ENCODE data around the gene PROX1. TPM values are rescaled to one million over a fixed set of nuclear protein-coding genes. Genes with fewer than 3 reads are reported as not detected.

The PROX1 gene
- polyA plus RNA-seq, 1 donor, result 10.7 TPM

DNA sequence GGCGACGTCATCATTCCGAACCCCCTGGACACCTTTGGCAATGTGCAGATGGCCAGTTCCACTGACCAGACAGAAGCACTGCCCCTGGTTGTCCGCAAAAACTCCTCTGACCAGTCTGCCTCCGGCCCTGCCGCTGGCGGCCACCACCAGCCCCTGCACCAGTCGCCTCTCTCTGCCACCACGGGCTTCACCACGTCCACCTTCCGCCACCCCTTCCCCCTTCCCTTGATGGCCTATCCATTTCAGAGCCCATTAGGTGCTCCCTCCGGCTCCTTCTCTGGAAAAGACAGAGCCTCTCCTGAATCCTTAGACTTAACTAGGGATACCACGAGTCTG, 10.0 kb downstream of the PROX1 start:
- no peak for DNase-seq

DNA sequence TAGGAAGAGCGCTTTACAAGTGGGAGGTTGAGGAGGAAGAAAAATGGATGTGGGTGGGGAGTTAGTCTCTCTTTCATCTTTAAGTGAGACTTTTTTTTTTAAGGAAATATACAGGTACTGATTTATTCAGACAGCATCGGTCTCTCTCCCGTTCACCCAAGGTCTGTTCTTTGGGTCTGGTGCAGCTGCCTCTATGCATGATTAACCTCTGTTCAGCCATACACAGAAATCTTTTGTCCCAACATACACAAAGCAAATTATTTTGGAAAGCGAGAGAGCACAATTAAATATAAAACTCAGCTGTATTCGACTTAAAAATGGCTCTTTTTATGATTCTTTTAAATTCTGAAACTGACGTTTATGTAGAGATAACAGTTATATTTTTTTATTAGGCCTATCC, 11.0 kb downstream of the PROX1 start:
- no peak for DNase-seq

DNA sequence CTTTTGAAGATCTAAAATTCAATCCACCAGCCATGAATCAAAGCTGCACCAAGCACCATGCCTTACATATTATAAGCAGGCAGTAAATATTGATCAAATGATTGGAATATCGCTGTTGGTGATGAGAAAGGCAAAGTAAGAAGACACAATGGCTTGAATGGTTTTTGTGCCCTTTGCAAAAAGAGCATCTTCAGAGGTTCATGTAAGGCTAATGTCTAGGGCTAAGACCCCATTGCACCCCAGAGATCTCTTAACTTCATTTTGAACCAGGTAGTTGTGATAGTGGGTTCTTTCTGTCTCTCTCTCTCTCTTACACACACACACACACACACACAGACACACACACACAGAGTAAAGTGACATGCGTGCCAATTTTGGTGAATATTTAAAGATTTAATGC, 12.0 kb downstream of the PROX1 start:
- DNase-seq, result no peak

DNA sequence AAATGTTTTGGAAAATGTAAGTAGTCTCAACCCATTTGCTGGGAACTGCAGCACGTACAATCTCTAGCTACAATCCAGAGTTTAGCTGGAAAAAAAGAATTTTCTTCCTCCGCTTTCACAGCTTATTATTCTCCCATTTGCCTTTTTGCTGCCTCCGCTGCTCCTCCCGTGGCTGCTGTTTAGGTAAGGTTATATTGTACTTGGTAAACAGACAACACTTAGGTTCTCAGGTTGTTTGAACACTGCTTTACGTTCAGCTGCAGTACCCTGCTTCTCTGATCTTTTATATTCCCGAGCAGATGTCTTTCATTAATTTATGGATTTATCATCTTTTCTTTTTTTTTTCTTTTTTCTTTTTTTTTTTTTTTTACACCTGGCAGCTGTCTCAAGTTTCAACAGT, 14.3 kb downstream of the PROX1 start:
- no peak for DNase-seq

DNA sequence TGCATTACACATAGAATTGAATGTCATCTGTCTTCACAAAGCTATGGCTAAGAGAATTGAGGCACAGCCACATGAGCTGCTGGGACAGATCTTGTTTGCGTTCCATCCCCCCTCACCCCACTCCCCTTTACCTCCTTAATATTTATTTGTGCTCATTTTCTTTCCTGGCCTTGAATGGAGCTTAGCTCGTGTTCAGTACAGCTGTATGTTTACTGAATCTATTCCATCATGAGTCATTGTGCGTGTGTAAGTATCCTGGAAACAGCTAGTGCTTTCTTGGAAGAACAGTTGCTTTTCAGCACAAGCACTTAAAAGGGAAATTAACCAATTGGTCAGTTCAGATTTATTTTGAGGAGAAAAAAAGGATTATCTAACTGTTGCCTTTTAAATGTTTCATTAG, 14.7 kb downstream of the PROX1 start:
- DNase-seq, result peak; percentile 79

DNA sequence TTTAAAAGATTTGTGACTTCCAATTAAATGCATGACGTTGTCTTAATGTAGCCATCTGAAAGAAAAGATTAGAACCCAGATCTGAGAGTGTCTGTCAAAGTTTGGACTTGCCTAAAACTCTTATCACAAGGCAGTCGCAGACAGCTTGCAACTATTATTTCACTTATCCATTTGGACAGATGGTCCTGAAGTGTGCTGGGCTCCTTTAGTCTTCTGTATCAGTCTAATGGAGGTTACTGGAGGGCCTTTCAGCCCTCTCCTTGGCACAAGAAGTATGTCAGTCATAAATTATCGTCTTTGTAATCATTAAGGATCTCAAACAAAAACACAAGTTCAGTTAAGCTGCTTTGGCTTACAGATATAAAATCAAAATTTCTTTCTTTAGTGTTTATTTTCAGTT, 15.5 kb downstream of the PROX1 start:
- DNase-seq, result no peak

DNA sequence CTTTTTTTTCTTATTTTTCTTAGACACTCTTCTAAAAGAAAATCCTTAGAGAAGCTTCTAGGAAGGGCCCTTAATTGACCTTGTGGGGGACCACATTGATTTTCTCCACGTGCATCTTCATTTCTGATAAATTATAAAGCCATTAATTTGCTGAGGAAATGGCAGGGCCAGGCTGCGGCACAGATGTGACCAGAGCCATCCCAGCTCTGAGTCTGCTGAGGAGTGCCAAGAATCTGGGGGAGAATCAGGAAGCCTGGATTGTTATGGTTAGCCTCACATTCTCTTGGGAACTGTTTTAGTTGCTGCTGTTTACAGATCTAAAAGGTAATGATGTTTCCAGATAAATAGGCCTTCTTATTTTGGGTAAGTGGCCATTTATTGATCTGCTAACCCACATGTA, 16.2 kb downstream of the PROX1 start:
- DNase-seq, result no peak

DNA sequence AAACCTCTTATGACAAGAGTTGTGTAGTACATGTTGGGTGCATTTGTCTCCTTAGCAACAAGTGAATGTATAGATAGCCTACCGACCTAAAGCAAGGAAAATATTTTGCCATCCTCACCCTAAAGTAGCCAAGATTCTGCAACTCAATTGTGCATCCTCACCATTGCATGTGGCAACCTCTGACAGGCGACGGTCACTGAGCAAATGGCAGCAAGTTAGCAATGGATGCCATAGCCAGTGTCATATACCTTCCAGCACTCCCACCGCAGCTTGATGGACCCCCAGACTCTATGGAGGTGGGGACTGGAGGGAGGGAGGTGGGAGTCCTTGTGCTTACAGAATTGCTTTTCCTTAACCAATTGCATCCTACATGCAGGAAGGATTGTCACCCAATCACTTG, 17.0 kb downstream of the PROX1 start:
- no peak for DNase-seq

DNA sequence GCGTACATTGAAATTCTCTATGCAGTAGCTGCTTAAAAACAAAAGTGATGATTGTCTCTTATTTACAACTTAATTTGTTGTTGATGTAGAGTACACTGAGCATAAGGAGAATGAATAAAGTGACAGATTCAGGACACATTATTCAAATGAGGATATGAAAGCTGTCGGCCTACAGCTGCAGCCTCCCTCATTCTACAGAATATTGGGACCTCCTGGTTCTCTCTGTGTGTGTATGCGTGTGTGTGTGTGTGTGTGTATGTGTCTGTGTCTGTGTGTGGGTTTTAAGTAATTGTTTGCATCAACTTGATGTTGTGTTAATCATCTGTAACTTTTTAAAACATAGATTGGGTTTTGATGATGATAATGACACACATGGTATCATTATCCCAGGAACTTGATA, 17.9 kb downstream of the PROX1 start:
- DNase-seq, result no peak

DNA sequence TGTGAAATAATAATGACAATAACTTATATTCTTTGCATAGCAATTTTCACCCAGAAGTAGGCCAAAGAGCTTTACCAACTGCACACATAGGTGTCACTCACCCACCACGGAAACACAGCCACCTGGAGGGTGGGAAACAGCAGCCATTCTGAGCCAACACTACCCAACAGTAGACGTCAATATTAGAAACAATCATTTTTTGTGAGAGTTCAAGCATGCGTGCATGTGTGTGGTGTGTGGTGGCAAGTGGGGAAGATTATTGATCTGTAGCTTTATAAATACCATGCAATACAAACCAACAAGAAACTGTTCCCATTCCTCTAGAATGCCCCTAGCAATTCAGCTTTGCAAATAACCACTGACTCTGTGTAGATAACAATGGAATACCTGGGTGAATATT, 19.1 kb downstream of the PROX1 start:
- no peak for DNase-seq

DNA sequence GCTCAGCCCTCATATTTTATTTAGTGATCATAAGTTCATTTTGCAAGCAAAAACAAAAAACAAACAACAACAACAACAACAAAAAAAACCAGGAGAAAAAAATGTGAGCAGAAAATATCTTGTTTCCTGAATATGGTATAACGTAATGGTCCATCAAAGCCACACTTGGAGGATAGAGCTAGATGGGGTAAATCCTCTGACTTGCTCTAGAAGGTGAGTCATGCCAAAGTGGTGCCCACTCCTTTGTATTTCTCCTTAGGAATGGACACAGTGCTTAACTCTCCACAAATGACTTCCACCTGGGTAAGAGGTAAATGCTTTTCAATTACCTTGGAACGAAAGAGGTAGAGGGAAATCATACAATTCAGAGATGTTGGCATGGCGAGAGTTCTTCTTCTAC, 20.6 kb downstream of the PROX1 start:
- no peak for DNase-seq

DNA sequence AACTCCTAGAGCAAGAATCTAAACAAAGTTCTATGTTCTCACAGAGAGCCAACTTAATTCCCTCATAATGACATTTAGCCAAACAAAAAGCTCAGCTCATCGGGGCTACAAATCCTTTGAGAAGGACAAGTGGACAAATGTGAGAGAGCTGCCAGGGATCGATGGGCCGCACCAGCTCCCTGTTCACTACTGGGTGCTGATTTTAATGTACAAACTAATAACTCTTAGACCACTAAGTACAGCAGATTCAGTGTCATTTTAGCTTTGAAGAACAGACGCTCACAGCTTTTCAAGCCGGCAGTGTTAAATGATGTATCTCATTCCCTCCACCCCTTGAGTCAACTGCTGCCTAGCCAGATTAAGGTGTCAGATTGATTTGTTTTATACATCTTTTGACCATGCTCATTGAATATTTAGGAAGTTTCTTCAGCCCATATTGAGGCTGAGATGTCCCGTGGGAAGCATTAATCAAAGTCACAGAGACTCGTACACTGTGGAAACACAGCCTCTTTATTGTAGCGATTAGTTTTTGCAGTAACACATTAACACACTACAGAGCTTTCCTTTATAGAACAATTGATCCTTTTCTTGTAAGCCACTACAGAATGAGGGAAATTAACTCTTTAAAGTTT, 21.1 kb downstream of the PROX1 start:
- DNase-seq, result no peak

DNA sequence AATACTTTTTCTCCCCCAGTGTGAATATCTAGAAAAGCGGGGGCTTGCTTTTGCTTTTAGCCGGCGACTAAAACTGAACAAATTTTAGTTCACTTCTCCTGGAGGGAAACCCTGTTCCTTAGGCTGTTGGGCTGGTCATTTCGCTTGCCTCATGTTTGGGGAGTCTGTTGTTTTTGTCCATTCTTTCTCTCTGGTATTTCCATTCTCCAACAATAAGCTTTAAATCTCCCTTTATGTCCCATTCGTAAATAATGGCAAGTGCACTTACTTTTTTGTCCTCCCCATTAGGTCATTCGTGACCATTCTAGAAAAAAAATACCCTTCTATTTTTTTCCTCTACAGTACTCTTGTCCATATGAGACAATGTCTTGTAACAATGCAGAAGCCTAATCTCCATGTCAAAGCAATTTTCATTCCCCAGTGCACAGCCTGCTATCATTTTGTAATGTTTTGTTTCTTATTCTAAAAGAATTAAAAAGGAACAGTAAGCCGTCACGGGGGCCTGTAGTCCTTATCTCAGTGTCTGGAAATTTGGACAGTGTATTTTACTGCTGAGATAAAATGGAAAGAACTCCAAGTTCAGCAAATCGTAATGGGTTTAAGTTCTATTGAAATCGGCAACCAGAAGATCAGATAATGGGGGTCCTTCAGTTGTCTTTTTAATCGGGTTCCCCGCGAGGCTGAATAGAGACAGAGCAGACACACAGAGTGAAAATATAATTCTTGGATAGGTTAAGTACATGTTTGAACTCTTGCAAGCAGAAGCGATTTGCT, 21.8 kb downstream of the PROX1 start:
- DNase-seq, result no peak

DNA sequence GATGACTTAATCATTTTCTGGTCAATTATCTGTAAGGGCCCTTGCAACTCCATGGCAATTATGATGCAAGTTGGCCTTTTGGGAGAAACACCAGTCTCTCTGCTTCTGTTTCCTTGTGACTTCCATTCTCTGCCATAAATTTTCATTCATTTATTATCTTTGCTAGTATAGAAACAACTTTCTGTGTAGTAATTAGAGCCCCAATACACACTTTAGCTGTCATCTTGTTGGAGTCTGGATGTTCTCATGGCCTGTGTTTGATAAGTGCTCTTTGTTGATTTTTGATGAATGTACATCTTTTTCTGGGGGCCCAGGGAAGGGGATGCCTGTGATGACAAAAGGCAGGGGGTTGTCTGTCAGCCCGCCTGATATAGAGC, 22.4 kb downstream of the PROX1 start:
- no peak for DNase-seq

DNA sequence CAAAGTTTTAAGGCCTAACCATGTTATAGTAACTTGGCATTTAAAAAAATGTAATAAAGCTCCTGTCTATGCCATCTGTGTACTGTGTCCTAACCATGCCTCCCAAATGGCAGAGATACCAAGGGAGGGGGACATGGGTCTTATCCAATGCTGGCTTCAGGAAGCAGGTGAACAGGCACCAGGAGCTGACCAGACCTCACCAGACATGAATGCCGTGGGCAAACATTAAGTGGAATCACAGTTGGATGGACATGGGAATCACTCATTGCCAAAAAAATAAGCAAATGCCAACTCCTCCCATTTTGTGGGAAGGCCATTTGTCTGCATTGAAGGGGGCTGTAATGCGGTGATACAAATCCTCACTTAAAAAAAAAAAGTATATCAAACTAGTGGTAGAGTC, 22.9 kb downstream of the PROX1 start:
- DNase-seq, result no peak

DNA sequence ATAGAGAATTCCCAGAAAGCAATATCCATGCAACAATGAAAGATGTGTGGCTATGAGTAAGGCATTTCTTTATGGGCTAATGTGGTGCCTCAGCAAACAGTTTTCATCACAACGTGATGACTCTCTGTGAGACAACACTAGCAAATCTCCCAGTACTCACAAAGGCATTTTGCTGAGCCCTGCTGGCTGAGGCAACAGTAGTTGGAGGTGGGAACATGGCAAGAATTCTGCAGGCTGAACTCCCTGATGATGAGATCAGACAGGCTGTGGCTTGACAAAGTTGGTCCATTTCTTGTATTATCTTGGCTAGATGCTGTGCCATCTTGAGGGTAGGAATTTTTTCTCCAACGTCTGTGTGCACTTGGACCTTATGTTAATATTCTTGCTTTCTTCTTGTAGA, 24.6 kb downstream of the PROX1 start:
- DNase-seq, result no peak

DNA sequence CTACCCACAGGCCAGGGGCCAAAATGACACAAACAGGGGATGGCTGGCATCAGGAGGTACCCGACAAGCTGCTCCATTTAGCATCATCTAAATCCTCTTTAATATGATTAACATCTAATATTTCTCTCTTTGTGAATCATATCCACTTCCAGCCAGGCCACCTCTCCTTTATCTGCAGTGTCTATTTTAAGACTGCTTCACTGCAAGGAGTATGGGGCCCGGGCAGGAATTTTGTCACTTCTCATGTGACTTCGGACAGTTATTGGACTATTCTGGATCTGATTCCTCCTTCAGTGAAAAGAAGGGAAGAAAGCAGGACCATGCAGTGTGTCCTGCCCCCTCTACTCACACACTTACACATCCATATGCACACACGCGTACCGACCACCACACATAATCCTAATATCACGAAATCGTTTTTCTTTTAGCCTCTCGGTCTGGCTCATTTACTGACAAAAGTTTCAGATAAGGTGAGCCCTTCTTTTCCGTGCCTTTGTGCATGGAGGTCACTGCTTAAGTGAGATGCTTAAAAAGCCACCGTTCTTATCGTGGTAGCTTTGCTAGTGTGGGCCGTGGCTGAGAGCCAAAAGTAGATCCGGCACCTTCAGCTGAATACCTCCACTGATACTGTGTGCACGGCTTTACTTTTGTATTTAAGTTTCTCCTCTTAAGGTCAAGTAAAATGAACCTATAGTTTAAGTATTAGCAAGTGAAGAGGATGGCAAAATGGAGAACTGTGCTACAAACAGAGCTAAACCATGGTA, 26.0 kb downstream of the PROX1 start:
- DNase-seq, result no peak

DNA sequence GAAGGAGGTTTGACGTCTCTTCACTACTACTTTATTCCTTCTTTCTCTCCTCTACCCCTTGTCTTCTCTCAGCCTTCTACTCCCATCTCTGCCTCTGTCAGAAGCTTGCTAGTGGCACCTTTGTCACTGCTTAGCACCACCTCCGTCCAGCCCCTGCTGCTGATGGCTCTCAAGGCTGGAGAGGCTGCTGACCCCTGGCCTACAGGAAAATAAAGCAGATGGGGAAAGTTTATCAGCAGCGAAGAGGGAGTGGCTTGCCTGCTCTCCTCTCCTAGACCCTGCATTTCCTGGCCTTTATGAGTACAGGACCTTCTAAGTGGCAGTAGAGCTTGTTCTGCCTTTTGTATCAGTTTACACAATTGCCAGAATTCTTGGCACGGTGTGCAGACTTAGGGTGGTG, 27.0 kb downstream of the PROX1 start:
- no peak for DNase-seq

DNA sequence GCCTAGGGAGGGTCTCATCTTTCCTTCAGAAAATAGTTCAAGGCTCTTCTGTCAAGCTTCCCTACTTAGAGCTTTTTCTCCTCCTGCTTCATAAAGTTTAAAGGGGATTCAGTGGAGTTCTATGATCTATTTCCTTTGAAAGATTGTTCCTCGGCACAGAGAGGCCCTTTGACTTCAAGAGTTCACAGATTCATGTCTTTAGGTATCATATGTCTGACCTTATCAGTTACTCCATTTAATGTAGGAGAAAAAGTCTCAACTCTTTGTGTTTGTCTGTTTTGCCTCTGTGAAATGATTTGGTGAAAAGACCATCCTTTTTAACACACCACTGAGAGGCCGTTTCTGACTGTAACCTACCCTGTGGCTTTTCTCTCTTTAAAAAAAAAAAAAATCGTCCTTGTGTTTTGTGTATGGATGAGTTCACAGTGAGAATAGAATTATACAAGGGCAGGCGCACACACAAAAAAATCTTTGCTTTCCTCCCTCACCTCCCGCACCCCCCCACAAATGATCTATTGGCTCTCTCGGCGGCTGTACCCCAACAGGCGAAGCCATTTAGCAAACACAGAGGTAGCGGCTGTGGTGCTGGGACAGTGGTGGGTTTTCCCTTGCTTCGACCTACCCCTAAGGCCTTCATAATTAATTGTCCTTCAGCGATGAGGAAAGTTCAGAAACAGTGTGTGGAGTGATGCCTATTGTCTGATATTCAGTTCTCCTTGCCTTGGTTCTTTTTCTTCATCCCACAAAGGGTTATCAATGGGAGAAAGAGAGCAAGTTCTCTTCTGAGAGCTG, 29.6 kb downstream of the PROX1 start:
- DNase-seq, result no peak

DNA sequence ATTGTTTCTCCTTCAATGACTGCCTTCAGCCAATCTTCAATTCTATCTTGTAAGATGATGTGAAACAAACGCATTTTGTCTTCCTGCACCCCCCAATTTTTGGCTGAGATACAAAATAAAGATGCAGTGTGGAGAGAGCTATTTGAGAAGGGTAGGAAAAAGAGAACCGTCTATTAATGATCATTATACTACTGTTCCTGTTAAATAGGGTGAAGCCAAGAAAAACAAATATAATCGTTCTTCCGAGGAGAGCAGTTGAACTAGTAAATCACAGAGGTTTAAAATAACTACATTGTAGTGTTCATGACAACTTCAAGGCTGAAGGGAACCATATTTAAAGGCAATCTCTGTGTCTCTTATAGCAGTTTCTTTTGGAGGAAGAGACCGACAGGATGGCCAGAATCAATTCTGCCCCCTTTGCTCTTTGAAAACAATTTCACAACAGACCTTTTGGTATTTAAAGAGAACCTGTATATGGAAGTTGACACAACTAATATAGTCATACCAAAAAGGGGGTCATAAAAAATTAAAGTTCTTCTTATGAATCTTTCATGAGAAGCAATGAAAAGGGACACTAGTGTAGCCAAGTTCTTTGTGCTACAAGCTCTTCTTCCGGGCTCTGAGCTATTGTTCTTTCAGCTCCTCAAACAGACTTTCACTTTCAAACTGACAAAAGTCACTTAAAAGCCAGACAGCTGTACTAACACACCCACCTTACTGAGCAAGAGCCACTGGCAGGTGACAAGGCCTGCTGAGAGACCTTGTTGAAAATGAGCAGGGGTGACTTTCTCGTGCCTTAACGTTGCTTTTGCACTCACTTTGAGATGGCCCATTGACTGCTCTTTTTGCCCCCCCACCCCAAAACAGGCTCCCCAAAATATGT, 30.9 kb downstream of the PROX1 start:
- no peak for DNase-seq

DNA sequence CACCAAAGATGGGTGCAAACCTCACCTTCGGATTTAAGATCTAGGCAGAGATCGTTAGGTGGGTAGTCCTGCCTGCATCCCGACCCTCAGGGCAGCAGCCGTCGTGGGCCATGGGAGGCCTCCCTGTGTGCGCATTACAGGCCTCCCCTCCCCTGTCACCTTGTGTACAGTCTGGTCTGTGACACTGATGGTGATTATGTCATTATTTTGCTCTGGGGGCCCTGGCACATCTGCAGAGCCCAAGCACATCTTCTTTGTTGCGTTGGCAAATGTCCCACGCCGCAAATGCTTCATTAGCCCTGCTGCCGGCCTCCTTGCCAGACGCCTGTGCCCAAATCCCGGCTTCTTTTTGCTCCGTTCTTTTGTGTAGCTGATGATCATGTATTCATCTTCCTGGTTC, 31.7 kb downstream of the PROX1 start:
- no peak for DNase-seq

DNA sequence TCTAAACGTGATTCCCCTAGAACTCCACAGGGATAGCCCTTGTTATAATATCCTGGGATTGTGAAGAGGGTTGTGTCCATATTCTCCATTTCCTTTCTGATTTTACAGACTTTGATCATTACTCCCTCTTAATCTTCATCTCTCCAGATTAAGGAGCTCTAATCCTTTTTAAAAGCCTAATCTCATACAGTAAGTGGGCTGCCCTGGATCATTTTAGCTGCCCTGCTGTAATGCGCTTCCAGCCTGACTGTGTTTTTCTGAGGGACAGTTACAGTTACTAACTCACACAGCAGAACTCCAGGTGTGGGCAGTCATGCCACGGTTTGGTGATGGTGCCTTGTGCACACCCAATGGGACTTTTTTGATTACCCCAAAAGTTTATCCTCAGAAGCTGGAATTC, 33.5 kb downstream of the PROX1 start:
- DNase-seq, result no peak
